HG02798 (cell line): ENCODE data around the gene RAPGEF1.
A peak's percentile ranks its signal among the peaks of the same experiment; 100 is the strongest.
"Not testable (repeated sequence)": the region's sequence is repeated elsewhere in the genome, so short reads cannot be mapped to it uniquely, and the experiment has no call there.

Experiments
- ATAC-seq: cut with Tn5 transposase; IDR thresholded peaks from one replicate; pipeline ENCODE4 v1.9.1; 2021; ENCODE audit warnings: mild to moderate bottlenecking; ENCODE audit not compliant: unreplicated experiment, poor library complexity

RAPGEF1 gene

GRCh38 chr9:131657940-131658339 is 81.9 kb downstream of the RAPGEF1 start:
- no peak for ATAC-seq

GRCh38 chr9:131657456-131657855 is 82.4 kb downstream of the RAPGEF1 start:
- no peak for ATAC-seq

GRCh38 chr9:131657037-131657377 is 82.9 kb downstream of the RAPGEF1 start:
- ATAC-seq, result peak; percentile 25

GRCh38 chr9:131656356-131657036 is 83.4 kb downstream of the RAPGEF1 start:
- ATAC-seq, result peak; percentile 64

- ATAC-seq, result not testable (repeated sequence)
Measured at GRCh38 chr9:131654369-131654768, 85.5 kb downstream of the RAPGEF1 start.

DNA sequence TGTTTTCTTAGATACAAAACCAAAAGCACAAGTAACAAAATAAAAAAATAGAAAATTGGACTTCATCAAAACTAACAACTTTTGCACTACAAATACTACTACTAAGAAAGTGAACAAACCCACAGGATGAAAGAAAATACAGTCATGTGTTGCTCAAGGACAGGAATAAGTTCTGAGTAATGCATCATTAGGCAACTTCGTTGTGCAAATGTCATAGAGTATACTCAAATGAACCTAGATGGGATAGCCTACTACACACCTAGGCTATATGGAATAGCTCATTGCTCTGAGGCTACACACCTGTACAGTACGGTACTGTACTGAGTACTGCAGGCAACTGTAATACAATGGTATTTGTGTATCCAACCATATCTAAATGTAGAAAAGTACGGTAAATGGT is 88.3 kb downstream of the RAPGEF1 start:
- ATAC-seq, result no peak

- ATAC-seq, result no peak
Measured at GRCh38 chr9:131651160-131651559, 88.7 kb downstream of the RAPGEF1 start.

DNA sequence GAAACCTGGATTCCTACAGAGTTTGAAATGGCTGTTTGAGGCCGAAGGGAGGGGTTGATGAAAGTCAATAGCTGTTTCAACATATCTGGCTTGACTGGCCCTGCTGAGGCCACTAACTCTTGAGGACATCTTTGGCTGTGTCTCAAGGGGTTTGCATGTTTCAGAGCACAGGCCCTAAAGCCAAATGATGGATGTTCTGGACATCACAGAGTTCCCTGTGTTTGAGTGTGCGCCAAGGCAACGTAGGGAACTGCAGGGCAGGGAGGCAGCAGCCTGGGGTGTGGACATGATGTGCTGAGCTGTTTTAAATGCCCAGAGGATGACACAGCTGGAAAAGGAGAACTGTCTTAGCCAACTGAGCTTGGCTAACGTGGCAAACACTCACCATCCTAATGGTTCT is 89.6 kb downstream of the RAPGEF1 start:
- ATAC-seq, result no peak

- no peak for ATAC-seq
Measured at GRCh38 chr9:131649646-131650045, 90.2 kb downstream of the RAPGEF1 start.

GRCh38 chr9:131645078-131645776 is 94.6 kb downstream of the RAPGEF1 start:
- peak; percentile 47 for ATAC-seq

DNA sequence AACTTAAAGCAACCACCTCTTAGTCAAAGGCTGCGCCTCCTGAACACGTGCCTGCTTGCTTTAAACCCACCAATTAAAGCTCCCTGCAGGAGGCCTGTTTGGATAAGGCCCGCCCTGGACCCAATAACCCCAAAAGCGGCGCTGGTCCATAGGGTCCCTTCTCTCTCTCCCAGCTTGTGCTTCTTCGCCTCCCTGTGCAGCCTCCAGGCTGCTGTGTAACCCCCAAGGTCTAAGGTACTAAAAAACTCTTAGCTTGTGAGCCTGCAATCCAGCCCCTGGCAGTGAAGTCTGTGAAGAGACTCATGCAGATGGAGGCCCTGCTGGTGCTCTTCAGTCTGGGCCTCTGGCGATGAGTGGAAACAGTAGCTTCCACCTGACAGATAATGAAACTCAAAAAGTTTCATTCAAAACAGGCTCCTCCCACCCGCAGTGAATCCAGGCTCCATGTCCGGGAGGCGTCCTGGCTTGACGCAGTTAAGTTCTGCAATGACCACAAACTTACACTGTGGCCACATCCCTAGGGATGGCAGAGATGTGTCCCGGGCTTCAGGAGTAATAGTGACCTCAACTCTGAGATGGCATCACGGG is 97.3 kb downstream of the RAPGEF1 start:
- no peak for ATAC-seq

GRCh38 chr9:131641618-131642495 is 98.0 kb downstream of the RAPGEF1 start:
- no peak for ATAC-seq

DNA sequence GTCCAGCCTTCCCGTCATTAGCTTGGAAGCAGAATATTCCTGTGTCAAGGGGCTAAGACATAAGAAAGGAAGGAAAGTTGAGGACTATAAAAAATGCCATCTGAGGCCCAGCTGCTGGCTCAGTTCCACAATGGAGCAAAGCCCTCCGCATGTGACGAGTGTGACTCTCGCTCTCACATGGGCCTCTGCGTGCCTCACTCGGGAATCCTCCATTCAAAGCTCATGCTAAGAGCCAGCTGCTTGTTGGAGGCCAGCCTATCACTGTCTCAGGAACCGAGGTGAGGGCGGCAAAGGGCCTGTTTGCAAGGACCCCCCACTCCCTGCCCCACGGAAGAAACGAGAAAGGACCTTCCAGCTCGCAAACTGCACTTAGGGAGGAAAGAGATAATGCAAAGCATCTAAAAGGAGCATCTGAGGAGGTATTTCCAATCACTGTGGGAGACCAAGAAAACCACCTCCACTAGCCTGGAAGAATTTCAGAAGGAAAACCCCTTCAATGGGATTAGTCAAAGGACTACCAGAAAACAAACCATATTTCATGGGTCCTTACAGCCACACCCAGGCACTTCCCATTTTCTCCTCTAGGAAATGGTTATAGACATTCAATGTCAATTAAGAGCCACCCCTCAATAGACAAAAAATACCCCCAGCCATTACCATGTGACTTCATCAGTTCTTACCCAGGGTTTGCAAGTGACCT is 99.3 kb downstream of the RAPGEF1 start:
- no peak for ATAC-seq

DNA sequence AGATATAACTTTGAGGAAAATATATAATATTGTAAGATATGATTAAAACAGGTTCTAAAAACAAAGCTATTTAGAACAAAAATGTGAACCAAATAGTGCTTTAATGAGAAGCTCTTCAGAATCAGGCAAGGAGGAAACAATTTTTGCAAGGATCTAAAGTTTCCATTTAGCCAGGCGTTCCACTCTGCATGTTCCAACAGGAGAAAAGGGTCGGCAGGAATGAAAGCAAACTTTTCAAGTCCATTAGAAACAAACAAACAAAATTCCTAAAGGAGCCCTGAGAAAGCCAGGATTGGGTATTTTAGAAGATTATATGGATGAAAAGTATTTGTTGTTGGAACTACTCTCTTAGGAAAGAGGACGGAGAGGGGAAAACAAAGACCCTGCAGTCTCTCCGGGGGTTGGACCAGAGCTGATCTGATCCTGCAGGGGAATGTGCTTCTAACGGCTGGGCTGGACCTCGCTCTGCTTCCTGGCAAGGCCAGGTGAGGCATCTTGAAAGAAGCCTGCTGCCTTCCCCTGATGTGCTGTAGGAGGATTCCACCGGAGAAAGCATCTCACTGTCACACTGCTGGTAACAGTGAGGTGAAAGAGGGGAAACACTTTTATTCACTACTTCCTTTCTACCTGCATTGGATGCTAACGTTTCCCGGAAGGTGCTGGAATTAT is 100.0 kb downstream of the RAPGEF1 start:
- no peak for ATAC-seq

DNA sequence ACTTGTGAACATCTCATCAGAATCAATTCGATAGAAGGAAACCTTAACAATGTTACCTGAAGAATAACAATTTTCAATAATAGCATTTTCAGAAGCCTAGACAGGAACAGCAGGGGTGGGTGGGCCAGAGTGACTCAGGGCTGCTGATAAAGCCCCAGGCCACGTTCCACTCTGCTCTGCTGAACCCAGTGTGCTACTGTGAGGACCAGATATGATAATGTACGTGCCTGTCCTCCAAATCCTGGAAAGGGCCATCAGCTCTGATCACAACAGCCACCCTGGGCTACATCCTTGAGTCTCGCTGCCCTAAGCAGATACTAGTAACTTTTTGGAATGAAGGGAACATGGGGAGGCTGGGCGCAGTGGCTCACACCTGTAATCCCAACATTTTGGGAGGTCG is 103.3 kb downstream of the RAPGEF1 start:
- no peak for ATAC-seq

DNA sequence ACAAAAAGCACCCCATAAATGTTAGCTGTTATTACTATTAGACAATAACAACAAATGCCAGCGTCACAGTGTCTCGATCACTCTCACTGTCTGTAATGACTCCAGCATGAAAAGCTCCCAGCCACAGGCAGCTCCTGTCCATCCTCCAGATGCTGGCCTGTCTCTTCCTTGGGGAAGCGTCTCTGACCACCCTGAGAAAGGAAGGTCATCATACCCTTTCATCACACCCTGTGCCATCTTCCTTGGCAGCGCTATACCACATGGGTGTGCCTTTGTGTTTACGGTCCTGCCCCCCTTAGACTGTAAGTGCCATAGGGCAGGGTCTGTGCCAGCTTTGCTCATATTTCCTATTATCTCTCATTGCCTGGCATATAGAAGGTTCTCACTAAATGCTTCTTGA is 104.0 kb downstream of the RAPGEF1 start:
- no peak for ATAC-seq

GRCh38 chr9:131635285-131635684 is 104.6 kb downstream of the RAPGEF1 start:
- no peak for ATAC-seq

DNA sequence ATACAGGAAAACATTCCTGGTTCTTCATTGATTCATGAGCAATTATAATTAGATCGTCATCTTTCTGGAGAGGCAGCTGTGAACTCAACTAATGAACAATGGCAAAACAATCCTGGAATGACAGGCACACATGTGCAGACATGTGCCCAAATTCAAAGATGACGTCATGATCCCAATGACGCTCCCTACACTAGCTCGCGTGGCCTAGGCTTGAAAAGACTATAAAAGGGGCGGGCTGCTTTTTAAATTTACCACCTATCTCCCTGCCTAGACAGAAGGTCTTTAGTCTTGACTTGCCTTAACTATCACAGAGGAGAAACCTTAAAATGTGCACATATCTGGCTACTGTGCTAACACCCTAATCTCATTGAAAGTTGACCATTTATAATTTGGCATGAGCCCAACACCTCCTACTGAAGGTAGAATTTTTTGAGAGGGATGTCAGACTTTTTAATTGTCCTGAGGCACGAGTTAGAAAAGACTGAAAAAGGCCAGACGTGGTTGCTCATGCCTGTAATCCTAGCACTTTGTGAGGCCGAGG is 106.3 kb downstream of the RAPGEF1 start:
- ATAC-seq, result no peak

DNA sequence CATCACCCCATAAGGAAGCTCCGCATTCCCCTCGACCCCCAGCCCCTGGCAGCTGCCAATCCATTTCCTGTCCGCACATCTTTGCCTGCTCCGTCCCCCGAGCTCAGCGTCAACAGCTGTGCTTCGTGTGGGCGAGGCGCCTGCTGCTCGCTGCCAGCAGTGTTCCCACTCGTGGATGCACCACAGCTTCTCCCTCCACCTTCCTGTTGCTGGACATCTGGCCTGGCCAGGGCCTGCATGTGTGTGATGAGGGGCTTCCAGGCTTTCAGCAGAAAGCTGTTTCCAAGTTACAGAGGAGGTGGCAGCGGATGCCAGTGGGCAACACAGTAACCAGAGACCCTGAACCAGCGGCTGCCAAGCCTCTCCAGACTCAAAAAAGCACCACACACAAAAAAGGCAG is 108.6 kb downstream of the RAPGEF1 start:
- no peak for ATAC-seq
